Neural cell (in vitro differentiated cells): ENCODE data around the gene AGFG1. TPM values are rescaled to one million over a fixed set of nuclear protein-coding genes. Genes with fewer than 3 reads are reported as not detected.

Experiments
- H2AFZ ChIP-seq: fragments of 200-600, 300-800 bp; sonication (generic), shearing (Covaris generic); 2 replicates; pipeline ENCODE4 v1.6.0; 2014; ENCODE audit warnings: low read depth, mild to moderate bottlenecking, antibody characterized with exemption, low read length, moderate library complexity
- H3F3A ChIP-seq: fragments of 200-600 bp; shearing (Covaris generic); 2 replicates; pipeline ENCODE4 v1.6.1; 2016; ENCODE audit warnings: mild to moderate bottlenecking, moderate library complexity, mixed read lengths, antibody characterized with exemption, low read length; ENCODE audit not compliant: insufficient read depth, poor library complexity, severe bottlenecking
- H3K27ac ChIP-seq: fragments of 200-600, 300-800 bp; sonication (generic), shearing (Covaris generic); 2 replicates; pipeline ENCODE4 v1.5.1; 2014; ENCODE audit warnings: mild to moderate bottlenecking, low read length, moderate library complexity
- H3K27me3 ChIP-seq: fragments of 300-800, 200-600 bp; sonication (generic), shearing (Covaris generic); 2 replicates; pipeline ENCODE4 v1.6.0; 2014; ENCODE audit warnings: mild to moderate bottlenecking, low read depth, low read length, moderate library complexity; ENCODE audit not compliant: insufficient read depth
- H3K36me3 ChIP-seq: fragments of 300-800, 200-600 bp; sonication (generic), shearing (Covaris generic); 2 replicates; pipeline ENCODE4 v1.5.1; 2014; ENCODE audit warnings: mild to moderate bottlenecking, antibody characterized with exemption, low read length, moderate library complexity; ENCODE audit not compliant: insufficient read depth
- H3K4me2 ChIP-seq: fragments of 300-800, 200-600 bp; sonication (generic), shearing (Covaris generic); 2 replicates; pipeline ENCODE4 v1.6.0; 2014; ENCODE audit warnings: mild to moderate bottlenecking, low read length
- H3K4me3 ChIP-seq: fragments of 300-800, 200-600 bp; sonication (generic), shearing (Covaris generic); 2 replicates; pipeline ENCODE4 v1.5.1; 2014; ENCODE audit warnings: mild to moderate bottlenecking, low read length, moderate library complexity
- H3K79me2 ChIP-seq: fragments of 200-600 bp; shearing (Covaris generic); replicated peaks from 2 replicates; pipeline ENCODE4 v1.6.0; 2014; ENCODE audit warnings: mild to moderate bottlenecking, low read length, moderate library complexity; ENCODE audit not compliant: insufficient read depth
- H3K9ac ChIP-seq: fragments of 300-800, 200-600 bp; sonication (generic), shearing (Covaris generic); 2 replicates; pipeline ENCODE4 v1.6.1; 2016; ENCODE audit warnings: mild to moderate bottlenecking, low read length, mixed read lengths
- H3K9me2 ChIP-seq: fragments of 200-600 bp; shearing (Covaris generic); 2 replicates; pipeline ENCODE4 v1.6.1; 2016; ENCODE audit warnings: mild to moderate bottlenecking, low read length, mixed read lengths; ENCODE audit not compliant: insufficient read depth
- H3K9me3 ChIP-seq: fragments of 200-600, 300-800 bp; sonication (generic), shearing (Covaris generic); 2 replicates; pipeline ENCODE4 v1.6.1; 2016; ENCODE audit warnings: mild to moderate bottlenecking, mixed run types, low read length, moderate library complexity, mixed read lengths
- H4K20me1 ChIP-seq: fragments of 200-600 bp; shearing (Covaris generic); 2 replicates; pipeline ENCODE4 v1.6.1; 2016; ENCODE audit warnings: mild to moderate bottlenecking, mixed run types; ENCODE audit not compliant: insufficient read depth
- EP300 ChIP-seq: fragments of 450-650 bp; conservative IDR thresholded peaks from 2 replicates; pipeline ENCODE4 v1.6.1; 2014; ENCODE audit warnings: antibody characterized with exemption, mild to moderate bottlenecking, moderate library complexity; ENCODE audit not compliant: poor library complexity, severe bottlenecking
- EZH2 ChIP-seq: fragments of 200-600, 300-800 bp; shearing (Covaris generic), sonication (generic); IDR thresholded peaks from 2 replicates; pipeline ENCODE4 v1.6.1; 2014; ENCODE audit warnings: antibody characterized with exemption, low read length, borderline replicate concordance, mild to moderate bottlenecking; ENCODE audit not compliant: insufficient read depth, poor library complexity, severe bottlenecking
- MXI1 ChIP-seq: fragments of 450-650 bp; conservative IDR thresholded peaks from 2 replicates; pipeline ENCODE4 v1.6.1; 2014; ENCODE audit warnings: antibody characterized with exemption, mild to moderate bottlenecking; ENCODE audit not compliant: poor library complexity, severe bottlenecking
- POLR2AphosphoS5 ChIP-seq: IDR thresholded peaks from 2 replicates; pipeline ENCODE4 v1.6.1; 2012
- RAD21 ChIP-seq: fragments of 450-650 bp; conservative IDR thresholded peaks from 2 replicates; pipeline ENCODE4 v1.6.1; 2014; ENCODE audit warnings: antibody characterized with exemption, mild to moderate bottlenecking, moderate library complexity
- SMC3 ChIP-seq: fragments of 450-650 bp; conservative IDR thresholded peaks from 2 replicates; pipeline ENCODE4 v1.6.1; 2014; ENCODE audit warnings: antibody characterized with exemption, mild to moderate bottlenecking, moderate library complexity; ENCODE audit not compliant: poor library complexity
- TAF1 ChIP-seq: IDR thresholded peaks from 2 replicates; pipeline ENCODE4 v1.6.1; 2012; ENCODE audit warnings: low read depth
- polyA plus RNA-seq: library from polyadenylated mRNA; depleted of rRNA; stranded (reverse); fragments of >200 nt; gene quantifications from 2 replicates; pipeline ENCODE4 v1.2.3, GENCODE V29; 2014
- TF ChIP-seq, protein P1 (sequence below): fragments of 450-650 bp; IDR thresholded peaks from 2 replicates; pipeline ENCODE4 v1.5.1; 2014; ENCODE audit warnings: antibody characterized with exemption, mild to moderate bottlenecking, moderate library complexity; ENCODE audit not compliant: poor library complexity, severe bottlenecking
- TF ChIP-seq, protein P2 (sequence below): IDR thresholded peaks from 2 replicates; pipeline ENCODE4 v1.6.1; 2012; ENCODE audit warnings: borderline replicate concordance

AGFG1 gene
- polyA plus RNA-seq, 1 donor from 2014 or later, result 106 TPM

DNA sequence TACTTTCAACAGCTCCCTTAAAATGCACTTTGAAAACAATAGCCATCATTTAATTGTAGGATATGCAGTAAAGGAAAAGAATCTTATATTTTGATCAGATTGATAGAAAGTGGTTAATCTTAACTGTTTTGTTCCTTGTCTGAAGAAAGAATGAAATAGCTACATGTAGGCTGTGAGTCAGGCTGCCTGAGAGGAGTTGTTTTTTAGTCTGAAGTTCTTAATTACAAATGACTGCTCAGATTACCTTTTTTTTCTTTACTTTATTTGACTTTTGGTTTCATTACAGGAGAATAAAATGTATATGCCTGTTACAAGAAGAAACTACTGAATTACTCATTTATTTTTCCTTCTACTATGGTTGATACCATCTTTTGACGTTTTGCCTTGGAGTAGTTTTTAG, 56.8 kb downstream of the AGFG1 start:
- Histone ChIP-seq H2AFZ (no peak overlapping the region), H4K20me1 (no peaks in the 10 kb centered on the region), H3K79me2 (no peaks in the 10 kb centered on the region), H3K4me3 (no peak overlapping the region), H3K27ac (no peak overlapping the region), H3F3A (no peaks in the 10 kb centered on the region), H3K36me3 (peaks cover 16% of the 10 kb centered on the region), H3K27me3 (no peaks in the 10 kb centered on the region), H3K4me2 (no peak overlapping the region), H3K9me3 (no peaks in the 10 kb centered on the region), H3K9ac (no peak overlapping the region), H3K9me2 (no peaks in the 10 kb centered on the region)
- TF ChIP-seq EZH2 (no peak), SMC3 (no peak), TAF1 (no peak), POLR2AphosphoS5 (no peak), EP300 (no peak), MXI1 (no peak), RAD21 (no peak)
- TF ChIP-seq, protein P1, sequence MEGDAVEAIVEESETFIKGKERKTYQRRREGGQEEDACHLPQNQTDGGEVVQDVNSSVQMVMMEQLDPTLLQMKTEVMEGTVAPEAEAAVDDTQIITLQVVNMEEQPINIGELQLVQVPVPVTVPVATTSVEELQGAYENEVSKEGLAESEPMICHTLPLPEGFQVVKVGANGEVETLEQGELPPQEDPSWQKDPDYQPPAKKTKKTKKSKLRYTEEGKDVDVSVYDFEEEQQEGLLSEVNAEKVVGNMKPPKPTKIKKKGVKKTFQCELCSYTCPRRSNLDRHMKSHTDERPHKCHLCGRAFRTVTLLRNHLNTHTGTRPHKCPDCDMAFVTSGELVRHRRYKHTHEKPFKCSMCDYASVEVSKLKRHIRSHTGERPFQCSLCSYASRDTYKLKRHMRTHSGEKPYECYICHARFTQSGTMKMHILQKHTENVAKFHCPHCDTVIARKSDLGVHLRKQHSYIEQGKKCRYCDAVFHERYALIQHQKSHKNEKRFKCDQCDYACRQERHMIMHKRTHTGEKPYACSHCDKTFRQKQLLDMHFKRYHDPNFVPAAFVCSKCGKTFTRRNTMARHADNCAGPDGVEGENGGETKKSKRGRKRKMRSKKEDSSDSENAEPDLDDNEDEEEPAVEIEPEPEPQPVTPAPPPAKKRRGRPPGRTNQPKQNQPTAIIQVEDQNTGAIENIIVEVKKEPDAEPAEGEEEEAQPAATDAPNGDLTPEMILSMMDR, result no peak
- TF ChIP-seq, protein P2, sequence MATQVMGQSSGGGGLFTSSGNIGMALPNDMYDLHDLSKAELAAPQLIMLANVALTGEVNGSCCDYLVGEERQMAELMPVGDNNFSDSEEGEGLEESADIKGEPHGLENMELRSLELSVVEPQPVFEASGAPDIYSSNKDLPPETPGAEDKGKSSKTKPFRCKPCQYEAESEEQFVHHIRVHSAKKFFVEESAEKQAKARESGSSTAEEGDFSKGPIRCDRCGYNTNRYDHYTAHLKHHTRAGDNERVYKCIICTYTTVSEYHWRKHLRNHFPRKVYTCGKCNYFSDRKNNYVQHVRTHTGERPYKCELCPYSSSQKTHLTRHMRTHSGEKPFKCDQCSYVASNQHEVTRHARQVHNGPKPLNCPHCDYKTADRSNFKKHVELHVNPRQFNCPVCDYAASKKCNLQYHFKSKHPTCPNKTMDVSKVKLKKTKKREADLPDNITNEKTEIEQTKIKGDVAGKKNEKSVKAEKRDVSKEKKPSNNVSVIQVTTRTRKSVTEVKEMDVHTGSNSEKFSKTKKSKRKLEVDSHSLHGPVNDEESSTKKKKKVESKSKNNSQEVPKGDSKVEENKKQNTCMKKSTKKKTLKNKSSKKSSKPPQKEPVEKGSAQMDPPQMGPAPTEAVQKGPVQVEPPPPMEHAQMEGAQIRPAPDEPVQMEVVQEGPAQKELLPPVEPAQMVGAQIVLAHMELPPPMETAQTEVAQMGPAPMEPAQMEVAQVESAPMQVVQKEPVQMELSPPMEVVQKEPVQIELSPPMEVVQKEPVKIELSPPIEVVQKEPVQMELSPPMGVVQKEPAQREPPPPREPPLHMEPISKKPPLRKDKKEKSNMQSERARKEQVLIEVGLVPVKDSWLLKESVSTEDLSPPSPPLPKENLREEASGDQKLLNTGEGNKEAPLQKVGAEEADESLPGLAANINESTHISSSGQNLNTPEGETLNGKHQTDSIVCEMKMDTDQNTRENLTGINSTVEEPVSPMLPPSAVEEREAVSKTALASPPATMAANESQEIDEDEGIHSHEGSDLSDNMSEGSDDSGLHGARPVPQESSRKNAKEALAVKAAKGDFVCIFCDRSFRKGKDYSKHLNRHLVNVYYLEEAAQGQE, result no peak

DNA sequence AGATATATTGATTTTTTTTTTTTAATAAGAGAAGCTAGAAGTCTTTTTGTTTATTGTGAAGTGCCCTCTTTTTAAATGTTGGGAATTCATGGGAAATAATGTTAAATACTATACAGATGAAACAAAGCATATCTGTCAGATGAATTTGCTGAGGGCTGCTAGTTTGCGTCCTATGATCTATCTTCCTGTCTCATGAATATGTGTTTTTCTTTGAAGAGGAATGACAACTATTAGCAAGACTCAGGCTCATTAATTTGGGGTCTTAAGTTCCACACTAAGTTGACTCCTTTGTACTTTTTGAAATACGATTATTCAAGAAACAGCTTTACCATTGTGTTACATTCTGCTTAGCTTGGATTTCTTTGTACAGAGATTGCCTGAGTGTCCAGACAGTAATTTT, 57.9 kb downstream of the AGFG1 start:
- TF ChIP-seq EZH2 (no peak), EP300 (no peak), SMC3 (no peak), MXI1 (no peak), RAD21 (no peak)
- TF ChIP-seq, protein P2, result no peak
- no peak overlapping the region for H3K27ac ChIP-seq
- peaks cover 12% of the 10 kb centered on the region for H3K36me3 ChIP-seq

More for the DNA sequence above, 57.9 kb downstream of the AGFG1 start:
- H2AFZ ChIP-seq, result no peak overlapping the region
- H3K9ac ChIP-seq, result no peak overlapping the region
- no peaks in the 10 kb centered on the region for H3K27me3 ChIP-seq
- no peaks in the 10 kb centered on the region for H3F3A ChIP-seq
- no peak overlapping the region for H3K4me2 ChIP-seq
- no peak overlapping the region for H3K4me3 ChIP-seq
- H3K79me2 ChIP-seq, result no peaks in the 10 kb centered on the region
- H3K9me3 ChIP-seq, result no peaks in the 10 kb centered on the region
- H4K20me1 ChIP-seq, result no peaks in the 10 kb centered on the region
- no peaks in the 10 kb centered on the region for H3K9me2 ChIP-seq
